DMS114 treated with DMSO at 0.1 percent for 48 hours (cell line): ENCODE measurements around the gene PHAF1.

ENCODE experiments used
- DNase-seq: peaks from one replicate; lab custom pipeline; 2025; ENCODE audit not compliant: unreplicated experiment; lab: John Stamatoyannopoulos, UW

PHAF1 gene

GRCh38 chr16:67192781-67193361, 83.1 kb downstream of the PHAF1 start:
- no peak for DNase-seq

DNA sequence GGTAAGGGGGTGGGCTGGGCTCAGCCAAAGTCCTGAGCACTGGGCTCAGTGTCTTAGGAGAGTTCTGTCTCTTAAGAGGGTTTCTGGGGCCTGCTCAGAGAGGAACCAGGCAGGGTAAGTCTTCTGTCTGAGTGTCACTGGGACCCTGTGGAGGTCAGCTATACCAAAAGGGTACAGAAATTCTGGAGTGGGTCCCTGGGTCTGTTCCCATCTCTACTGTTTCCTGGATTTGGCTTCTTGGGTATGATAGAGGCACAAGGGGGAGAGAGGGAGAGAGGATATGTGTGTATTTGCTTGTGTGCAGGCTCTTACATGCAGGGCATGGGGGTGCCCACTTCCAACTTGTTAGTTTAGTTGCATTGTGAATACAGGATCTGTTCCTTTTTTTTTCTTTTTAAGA, 83.8 kb downstream of the PHAF1 start:
- DNase-seq = no peak

- DNase-seq = no peak
Measured at GRCh38 chr16:67194260-67194659, 84.5 kb downstream of the PHAF1 start.

DNA sequence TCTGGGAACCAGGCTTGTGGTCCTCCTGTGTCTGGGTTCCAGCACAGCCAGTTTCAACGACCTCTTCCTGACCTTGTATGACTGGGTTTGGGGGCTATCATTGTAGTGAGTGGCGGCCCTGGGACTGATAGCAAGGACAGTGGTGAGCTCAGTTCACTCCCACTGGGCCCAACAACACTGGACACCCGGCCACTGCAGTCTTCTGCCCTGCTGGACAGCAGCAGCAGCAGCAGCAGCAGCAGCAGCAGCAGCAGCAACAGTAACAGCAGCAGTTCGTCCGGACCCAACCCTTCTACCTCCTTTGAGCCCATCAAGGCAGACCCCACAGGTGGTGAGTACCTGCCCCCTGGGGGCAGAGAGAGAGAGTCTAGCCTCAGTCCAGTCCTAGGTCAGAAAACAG, 85.9 kb downstream of the PHAF1 start:
- DNase-seq = no peak

DNA sequence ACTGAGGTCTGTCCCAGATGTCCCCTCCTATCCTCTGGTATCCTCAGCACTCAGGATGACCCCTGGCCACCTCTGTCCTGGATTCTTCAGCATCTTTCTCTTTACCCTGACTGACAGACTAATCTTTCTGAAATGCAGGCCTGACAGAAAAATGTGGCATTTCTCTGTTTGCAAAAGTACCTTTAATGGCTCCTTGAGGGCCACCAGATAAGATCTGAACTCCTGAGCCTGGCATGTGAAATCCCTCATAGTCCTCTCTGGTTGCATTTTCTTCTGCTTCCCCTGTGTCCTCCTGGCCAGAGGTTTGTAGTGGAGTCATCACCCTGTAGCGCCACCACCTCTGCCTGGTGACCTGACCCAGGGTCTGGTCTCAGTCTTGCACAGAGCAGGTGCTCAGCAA, 87.1 kb downstream of the PHAF1 start:
- DNase-seq = no peak

DNA sequence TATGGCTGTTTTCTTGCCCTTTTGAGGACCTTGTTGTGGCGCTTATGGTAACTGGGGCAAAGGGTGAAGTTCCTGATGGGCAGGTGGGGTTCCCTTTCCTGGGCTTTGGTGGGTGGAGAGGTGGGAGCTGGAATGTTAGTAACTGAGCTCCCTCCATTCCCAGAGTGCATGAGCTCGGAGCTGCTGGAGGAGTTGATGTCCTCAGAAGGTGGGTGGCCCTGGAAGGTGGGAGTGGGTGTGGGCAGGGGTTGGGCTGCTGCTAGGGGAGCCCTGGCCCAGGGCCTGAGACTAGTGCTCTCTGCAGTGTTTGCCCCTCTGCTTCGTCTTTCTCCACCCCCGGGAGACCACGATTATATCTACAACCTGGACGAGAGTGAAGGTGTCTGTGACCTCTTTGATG, 88.0 kb downstream of the PHAF1 start:
- no peak for DNase-seq
